Stimulated activated CD8-positive, alpha-beta memory T cell treated with anti-CD3 and anti-CD28 coated beads, Interleukin-12 subunit alpha, Interleukin-12 subunit beta, amount 100 ng/mL, for 1 hour (primary cell): ENCODE data around the gene DMRTA1.
A peak's percentile ranks its signal among the peaks of the same experiment; 100 is the strongest.
"Not testable (repeated sequence)": the region's sequence is repeated elsewhere in the genome, so short reads cannot be mapped to it uniquely, and the experiment has no call there.

Experiments used
- DNase-seq: peaks from one replicate; pipeline ENCODE4 v3.0.0-alpha.2; 2020; ENCODE audit warnings: low read depth

DMRTA1 gene, protein sequence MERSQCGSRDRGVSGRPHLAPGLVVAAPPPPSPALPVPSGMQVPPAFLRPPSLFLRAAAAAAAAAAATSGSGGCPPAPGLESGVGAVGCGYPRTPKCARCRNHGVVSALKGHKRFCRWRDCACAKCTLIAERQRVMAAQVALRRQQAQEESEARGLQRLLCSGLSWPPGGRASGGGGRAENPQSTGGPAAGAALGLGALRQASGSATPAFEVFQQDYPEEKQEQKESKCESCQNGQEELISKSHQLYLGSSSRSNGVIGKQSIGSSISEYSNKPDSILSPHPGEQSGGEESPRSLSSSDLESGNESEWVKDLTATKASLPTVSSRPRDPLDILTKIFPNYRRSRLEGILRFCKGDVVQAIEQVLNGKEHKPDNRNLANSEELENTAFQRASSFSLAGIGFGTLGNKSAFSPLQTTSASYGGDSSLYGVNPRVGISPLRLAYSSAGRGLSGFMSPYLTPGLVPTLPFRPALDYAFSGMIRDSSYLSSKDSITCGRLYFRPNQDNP

DNA sequence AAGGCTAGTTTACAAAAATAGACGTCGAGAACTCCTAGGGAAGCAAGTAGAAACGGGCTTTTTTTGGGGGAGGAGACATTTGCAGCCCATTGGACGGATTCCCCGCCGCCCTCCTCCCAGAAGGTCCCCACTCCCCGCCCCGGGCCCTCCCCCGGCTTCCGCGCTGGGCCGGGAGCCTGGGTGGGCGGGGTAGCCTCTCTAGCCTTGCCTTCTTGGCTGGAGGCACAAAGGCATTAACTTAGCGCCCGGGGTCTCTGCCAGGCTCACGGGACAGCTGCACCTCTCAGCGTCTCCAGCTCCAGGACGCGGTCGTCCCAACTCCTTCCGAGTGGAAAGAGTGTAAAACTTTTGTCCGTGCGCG, at the start of gene DMRTA1:
TSS of gene DMRTA1 (plus strand) at position 236 of the 361 bp plus-strand sequence. CDS start 242 bp downstream, outside the sequence.
- no peak for DNase-seq

DNA sequence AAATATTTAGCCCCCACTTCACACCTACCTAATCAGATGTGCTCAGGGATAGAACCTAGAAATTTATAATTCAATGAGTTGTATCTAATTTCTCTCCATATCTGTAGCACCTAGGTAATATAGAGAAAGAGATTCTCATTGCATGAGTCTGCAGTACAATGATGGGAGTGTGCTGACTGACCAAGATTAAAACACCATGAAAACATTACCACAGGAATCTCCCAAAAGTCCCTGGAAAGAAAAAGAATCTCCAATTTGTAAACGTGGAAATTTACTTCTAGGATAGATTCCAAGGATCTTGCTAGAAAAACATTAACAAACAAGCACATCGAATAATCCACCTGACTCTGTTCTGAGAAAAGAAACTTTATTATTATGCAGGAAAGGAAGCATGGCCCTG, 45.0 kb upstream of the DMRTA1 start:
- DNase-seq = no peak

DNA sequence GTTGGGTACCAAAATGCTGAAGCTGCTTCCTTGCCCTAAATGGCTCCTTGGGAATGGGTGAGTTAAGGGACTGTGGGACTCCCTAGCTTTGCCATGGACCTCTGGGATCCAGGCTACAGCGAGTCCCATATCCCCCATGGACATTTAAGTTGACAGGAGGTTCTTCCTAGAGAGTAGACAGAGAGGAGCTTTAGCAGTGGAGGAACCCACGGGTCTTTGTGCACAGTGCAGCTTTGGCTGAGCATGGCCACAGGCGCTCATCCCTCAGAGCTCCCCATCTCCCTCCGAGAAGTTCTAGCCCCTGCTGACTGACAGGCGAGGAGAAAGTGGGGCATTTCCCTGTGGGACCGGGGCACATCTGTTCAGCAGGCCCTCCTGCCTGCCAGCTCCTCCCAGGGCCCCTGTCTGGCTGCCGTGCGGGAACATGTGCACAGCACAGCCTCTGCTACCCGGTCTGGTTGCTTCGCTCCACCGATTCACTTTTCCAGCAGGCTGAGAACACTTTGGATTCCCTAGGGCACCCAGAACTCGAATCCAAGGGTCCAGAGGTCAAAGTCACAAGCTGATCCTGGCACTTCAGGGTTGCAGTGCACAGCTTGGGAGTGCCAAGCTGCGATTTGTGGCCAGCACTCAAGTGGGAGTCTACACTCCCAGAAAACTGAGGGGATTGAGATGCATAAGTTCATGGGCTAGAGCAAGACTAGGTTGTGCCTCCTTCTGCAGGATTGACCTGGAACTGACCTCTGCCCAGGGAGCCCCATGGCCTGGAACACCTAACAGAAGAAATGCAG, 40.6 kb upstream of the DMRTA1 start:
- no peak for DNase-seq

DNA sequence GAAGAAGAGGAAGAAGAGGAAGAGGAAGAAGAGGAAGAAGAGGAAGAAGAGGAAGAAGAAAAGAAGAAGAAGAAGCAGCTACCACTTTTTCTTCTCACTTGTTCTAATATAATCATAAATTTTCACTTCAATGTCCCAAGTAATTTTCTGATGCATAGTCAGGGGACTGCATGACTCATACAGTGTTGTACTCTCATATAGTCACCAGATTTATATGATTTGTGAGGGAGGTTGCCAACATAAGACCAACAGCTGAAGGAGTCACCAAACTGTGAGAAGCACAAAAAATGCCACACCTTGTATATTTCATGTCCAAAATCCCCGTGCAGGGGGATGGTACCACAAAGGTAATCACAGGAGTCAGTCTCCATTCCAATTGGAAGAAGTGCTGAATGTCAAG, 32.7 kb upstream of the DMRTA1 start:
- no peak for DNase-seq

DNA sequence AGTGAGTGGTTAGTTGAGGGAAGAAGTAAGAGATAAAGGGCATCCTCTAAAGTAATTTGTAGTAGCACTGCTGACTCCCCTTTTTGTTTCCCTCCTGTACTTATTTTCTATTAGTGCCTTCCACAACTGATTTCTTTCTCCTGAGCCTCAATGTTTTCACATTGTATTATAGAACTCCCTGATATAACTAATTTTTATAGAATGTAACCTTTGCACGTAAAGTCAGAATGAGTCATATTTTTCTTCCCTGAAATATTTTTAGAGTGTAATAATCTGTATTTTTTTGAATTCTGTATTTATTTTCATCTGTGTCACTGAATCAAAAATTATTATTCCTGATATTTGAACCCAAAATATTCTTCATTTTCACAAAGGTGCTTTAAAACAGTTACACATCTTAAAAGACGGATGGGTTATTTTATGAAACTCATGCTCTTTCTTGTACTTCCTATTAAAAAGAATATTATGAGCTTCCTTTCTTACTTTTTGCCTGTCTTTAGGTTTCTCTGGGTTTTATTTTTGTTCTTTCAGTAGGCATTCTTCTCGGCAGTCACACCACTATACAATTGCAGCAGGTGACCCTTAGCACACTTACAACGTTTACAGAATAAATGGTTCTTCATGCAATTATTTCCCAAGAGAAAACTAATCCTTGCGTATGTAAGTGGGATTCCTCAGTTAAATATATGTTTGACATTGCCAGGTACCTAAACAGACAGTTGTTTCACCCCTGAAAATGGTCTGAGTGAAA, 30.5 kb upstream of the DMRTA1 start:
- no peak for DNase-seq

DNA sequence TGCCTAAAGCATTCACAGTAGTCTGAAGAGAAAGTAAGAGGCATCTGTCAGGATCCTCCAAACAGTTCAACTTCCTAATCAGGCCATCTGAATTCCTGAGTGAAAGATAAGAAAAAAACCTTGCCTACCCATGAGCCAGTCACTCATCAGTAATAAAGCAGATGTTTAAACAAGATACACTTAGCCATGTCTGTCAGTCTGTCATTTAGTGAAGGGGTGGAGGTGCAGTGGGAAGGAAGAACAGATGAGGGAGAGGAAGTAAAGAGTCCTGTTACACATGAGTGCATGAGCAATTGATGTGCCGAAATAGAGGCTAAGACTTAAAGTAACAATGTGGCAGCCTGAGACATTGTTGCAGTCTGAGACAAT, 29.9 kb upstream of the DMRTA1 start:
- DNase-seq = no peak

DNA sequence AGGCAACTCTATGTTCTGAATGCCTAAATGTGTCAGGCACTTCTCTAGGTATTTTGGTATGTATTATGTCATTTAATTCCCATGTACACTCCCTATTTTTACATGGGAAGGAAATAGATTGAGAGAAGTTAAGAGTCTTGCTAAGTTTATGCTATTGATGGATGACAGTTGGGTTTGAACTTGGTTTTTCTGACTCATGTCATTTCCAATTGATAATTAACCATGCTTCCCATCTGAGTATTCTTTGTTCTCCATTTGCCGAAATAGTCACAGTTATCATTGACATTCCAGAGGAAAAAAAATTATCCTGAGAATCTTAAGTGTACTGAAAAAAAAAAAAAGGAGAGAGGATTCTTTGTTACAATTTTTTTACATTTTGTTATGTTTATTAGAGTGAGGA, 23.1 kb upstream of the DMRTA1 start:
- no peak for DNase-seq

DNA sequence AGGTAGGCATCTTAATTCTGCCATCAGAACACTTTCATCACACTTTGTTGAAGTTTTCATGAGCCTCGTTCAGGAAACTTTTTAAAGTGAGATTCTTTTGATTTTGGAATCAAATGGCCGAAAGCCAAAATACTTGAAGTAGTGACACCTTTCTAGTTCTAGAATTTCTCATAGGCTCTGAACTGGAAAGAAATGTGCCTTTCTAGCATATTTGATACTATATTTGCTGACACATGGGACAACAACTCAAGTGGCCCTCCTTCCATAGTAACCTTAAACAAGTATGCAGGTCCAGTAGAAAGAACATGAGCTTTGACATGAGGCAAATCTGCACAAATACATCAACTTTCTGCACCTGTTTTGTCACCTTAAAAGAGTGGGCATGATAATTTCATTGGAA, 22.0 kb upstream of the DMRTA1 start:
- no peak for DNase-seq

DNA sequence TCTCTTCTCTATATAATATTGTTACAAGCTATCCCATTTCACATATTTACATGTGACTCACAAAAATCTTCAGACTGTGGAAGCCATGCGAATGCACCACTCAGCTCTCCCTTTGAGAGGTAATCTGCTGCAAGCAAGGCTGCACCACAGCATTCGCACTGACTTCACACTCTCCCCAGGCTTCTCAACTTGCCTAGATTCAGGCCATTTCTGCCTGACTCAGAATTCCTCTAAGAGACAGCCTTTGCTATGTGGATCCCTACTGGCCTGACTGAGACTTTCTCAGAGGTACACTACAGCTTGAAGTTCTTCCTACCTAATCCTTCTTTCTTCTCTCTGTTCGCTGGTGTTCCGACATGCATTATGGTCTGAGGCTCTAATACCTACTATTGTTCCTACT, 21.1 kb upstream of the DMRTA1 start:
- DNase-seq = no peak

DNA sequence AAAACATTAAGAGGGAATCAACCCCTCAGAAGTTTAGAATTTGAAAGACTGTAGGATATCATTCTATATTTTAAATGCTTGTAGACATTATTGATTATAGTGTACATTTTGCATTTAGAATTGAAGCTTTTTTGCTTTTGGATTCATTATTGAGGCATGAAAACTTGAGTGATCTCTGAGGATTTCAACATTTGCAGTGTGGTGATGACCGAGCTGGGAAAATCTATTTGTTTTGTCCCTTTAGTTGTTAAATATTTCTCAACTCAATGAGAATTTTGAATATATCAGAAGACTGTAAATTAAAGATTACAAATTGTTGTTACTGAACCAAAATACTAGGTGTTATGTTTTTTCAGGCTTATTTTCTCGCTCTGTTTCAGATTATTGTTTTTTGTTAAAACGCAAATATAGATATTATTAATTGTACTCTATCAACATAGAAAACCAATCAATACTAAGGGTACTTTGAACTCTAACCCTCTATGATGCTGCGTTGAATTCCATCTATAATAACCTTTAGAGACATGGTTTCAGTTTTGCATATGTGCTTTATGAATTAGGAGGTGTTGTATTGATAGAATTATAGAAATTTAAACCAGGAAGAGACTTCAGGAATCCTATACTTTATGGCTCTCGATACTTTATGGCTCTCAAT, 19.3 kb upstream of the DMRTA1 start:
- DNase-seq = no peak

DNA sequence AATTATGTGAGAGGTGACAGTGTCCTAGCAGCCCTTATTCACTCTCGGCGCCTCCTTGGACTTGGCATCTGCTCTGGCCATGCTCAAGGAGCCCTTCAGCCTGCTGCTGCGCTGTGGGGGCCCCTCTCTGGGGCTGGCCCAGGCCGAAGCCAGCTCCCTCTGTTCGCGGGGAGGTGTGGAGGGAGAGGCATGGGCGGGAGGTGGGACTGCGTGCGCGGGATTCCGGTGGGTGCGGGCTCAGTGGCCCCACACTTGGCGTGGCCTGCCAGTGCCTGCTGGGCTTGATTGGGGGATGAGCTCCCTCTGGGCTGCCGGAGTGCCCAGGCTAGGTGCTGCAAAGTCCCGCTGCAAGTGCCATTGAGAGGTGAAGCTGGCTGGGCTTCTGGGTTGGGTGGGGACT, 12.9 kb upstream of the DMRTA1 start:
- no peak for DNase-seq

DNA sequence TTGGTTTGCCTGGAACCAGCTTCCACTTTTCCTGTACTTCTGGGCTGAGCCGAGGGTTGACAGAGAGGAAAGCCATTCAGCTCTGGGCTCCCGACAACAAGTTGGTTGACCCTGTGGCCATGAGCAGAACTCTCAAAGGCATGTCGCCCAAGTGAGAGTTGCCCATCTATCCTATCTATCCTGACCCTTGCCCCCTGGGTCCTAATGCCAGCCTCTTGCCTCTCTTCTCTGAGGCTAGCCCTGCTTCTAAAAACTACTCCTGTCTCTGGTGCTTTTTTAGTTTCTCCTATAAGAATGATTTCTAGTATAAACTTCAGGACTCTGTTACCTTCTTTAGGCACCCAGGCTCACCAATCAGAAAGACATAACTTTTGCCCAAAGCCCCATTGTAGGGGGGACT, 11.4 kb upstream of the DMRTA1 start:
- not testable (repeated sequence) for DNase-seq

DNA sequence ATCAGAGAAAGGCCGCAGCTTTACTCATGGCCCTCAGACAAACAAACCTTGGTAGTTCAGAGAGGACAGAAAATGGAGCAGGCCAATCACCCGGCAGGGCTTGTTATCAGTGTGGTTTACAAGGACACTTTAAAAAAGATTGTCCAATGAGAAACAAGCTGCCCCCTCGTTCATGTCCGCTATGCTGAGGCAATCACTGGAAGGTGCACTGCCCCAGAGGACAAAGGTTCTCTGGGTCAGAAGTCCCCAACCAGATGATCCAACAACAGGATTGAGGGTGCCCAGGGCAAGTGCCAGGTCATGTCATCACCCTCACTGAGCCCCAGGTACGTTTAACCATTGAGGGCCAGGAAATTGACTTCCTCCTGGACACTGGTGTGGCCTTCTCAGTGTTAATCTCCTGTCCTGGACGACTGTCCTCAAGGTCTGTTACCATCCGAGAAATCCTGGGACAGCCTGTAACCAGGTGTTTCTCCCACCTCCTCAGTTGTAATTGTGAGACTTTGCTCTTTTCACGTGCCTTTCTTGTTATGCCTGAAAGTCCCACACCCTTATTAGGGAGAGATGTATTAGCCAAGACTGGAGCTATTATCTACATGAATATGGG, 9.1 kb upstream of the DMRTA1 start:
- not testable (repeated sequence) for DNase-seq

DNA sequence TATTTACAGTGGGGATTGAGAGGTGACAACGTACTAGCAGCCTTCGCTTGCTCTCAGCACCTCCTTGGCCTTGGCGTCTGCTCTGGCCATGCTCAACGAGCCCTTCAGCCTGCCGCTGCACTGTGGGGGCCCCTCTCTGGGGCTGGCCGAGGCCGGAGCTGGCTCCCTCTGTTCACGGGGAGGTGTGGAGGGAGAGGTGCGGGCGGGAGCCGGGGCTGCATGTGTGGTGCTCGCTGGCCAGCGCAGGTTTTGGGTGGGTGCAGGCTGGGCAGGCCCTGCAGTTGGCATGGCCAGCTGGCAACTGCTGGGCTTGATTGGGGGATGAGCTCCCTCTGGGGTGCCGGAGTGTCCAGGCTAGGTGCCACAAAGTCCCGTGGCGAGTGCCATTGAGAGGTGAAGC, 5.8 kb upstream of the DMRTA1 start:
- DNase-seq = no peak

DNA sequence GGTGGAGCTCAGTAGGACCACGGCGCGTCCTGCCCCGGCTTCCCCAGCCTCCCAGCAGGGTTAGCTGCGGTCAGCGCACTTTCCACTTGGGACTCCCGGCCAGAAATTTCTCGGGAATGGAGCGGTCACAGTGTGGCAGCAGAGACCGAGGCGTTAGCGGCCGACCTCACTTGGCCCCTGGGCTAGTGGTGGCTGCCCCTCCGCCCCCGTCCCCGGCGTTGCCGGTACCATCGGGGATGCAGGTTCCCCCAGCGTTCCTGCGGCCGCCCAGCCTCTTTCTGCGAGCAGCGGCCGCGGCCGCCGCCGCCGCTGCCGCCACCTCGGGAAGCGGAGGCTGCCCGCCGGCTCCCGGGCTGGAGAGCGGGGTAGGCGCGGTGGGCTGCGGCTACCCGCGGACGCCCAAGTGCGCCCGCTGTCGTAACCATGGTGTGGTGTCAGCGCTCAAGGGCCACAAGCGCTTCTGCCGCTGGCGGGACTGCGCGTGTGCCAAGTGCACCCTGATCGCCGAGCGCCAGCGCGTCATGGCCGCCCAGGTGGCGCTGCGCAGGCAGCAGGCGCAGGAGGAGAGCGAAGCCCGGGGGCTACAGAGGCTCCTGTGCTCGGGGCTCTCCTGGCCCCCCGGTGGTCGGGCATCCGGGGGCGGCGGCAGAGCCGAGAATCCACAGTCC, 460 bp downstream of the DMRTA1 start:
- DNase-seq = no peak

DNA sequence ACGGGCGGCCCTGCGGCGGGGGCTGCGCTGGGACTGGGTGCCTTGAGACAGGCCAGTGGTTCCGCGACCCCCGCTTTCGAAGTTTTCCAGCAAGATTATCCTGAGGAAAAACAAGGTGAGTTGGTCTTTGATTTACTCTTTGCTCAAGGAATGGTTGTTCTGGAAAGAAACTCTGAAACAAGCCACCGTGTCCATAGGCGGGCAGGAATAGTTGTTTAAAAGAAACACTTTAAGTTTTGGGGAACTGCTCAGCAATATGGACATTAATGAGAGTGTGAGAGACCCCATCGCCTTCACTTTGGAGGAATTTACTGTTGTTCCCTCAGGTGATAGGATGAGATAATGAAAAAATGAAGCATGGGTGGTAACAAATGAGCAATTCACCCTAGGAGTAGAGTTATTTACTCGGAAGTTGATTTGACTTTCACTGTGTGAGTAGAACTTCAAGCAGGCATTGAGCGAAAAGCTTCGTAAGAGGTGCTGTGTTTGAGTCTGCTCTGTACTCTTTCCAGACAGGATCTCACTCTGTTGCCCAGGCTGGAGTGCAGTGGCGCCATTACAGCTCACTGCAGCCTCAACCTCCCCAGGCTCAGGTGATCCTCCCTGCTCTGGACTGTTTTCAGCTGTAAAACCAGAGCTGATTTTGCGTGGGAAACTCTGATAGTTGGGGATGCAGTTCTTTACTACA, 1.1 kb downstream of the DMRTA1 start:
- no peak for DNase-seq

DNA sequence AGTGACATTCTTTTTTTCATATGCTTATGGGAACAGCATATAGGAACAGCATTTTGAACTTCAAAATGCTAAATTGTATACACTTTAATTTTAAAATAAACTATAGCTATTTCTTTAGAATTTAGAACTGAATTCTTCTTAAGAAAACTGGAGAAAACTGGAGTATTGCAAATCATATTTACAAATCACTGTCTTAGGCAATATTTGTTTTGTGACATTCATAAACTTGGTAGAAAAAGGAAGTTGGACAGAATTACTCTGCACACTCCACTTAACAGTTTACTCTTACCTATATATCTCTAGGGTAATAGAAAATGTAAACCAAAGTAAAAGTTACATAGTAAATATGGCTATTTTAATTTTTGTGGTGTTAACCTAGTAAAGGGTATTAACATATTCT, 3.1 kb downstream of the DMRTA1 start:
- no peak for DNase-seq

DNA sequence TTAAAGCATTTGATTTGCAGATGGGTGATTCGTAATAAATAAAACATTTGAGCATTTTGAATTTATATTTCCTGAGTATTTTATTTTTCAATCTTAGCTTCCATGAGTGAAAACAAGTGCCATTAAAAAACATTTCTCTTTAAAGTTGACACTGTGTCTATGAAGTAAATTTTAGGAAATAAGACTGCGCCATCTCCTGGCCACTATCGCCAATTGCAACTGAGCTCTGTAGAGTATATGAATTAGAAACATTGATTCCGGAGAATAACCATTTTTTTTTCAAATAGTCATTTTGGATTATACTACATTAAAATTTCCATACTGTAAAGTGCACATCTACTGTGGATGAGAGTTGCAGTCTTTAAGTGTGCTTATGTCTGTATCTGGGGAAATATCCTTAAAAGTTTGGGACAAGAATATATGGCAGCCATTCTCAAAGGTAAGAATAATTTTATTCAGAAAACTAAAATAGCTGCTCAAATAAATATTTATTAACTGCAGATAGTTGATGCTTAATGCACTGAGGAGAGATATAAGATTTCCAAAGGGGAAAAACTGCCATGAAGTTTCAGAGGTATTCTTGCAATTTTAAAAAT, 5.9 kb downstream of the DMRTA1 start:
- DNase-seq = peak; percentile 22

DNA sequence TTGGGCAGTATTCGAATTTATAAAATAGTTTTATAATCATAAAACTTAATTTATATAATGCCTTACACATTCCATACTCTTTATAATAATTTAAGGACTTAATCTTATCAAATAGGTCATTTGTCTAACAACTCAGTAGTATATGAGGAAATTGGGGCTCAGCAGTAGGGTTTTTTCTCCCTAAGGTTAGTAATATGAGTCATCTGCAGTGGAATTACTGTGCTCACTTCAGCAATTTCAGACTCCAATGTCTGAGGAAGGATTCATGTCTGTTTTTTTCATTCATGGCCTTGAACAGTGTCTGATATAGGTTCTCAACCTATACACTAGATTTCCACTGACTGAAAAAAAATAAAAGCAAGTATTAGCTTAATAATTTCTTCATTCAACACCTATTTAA, 7.4 kb downstream of the DMRTA1 start:
- DNase-seq = no peak

DNA sequence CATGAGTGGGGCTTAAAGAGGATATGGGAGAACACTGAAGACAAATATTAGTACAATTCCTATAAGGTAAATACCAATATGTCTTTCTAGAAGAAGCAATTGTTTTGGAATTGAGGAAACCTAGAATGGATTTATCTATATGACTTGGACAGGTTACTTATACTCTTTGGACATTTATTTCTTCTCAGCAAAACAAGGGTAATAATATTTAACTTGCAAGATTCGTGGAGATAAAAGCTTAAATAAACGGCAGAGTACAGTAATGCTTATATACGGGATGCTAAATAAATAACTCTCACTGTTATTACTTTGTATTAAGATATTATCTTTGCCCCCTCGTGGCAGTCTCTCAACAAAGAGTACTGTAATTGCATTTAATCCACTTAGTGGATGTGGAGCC, 8.6 kb downstream of the DMRTA1 start:
- DNase-seq = no peak
